OCI-LY7 (cell line): ENCODE measurements around the gene GCAT. TPM values are rescaled to one million over a fixed set of nuclear protein-coding genes. Genes with fewer than 3 reads are reported as not detected.
A peak's percentile ranks its signal among the peaks of the same experiment; 100 is the strongest.

ENCODE experiments used
- BruUV-seq: library from RNA; stranded (reverse); fragments of 400-500 nt; replicated peaks from 2 replicates; lab custom pipeline; 2021; lab: Mats Ljungman, UMichigan
- CTCF ChIA-PET: fragments of 300-600 bp; sonication (Branson Sonifier 250); formaldehyde crosslinking; loops from one replicate; lab custom pipeline; 2022; ENCODE audit warnings: antibody characterized with exemption; ENCODE audit not compliant: unreplicated experiment; lab: Charles Lee
- POLR2A ChIA-PET: fragments of 300-600 bp; sonication (Branson Sonifier 250); formaldehyde crosslinking; loops from one replicate; lab custom pipeline; 2022; ENCODE audit warnings: antibody characterized with exemption; lab: Charles Lee
- DNase-seq: peaks from one replicate; pipeline ENCODE4 v3.0.0-alpha.2; 2015; ENCODE audit warnings: low spot score
- H2AFZ ChIP-seq: fragments of 200-600 bp; sonication (generic), shearing (Covaris generic); 2 replicates; pipeline ENCODE4 v1.6.1; 2014; ENCODE audit warnings: mild to moderate bottlenecking, antibody characterized with exemption, low read length, moderate library complexity
- H3K27ac ChIP-seq: fragments of 200-600 bp; sonication (generic); 2 replicates; pipeline ENCODE4 v1.5.1; 2014; ENCODE audit warnings: mixed run types, low read depth, mild to moderate bottlenecking, moderate library complexity, low read length, inconsistent platforms; ENCODE audit not compliant: poor library complexity, severe bottlenecking
- H3K36me3 ChIP-seq: fragments of 200-600 bp; sonication (generic); 2 replicates; pipeline ENCODE4 v1.6.1; 2014; ENCODE audit warnings: mild to moderate bottlenecking, antibody characterized with exemption, low read length, moderate library complexity, mixed read lengths; ENCODE audit not compliant: insufficient read depth
- H3K4me1 ChIP-seq: fragments of 200-600 bp; sonication (generic); 2 replicates; pipeline ENCODE4 v1.5.1; 2014; ENCODE audit warnings: mild to moderate bottlenecking, low read length; ENCODE audit not compliant: insufficient read depth, poor library complexity, severe bottlenecking
- H3K4me2 ChIP-seq: fragments of 200-600 bp; sonication (generic); 2 replicates; pipeline ENCODE4 v1.6.1; 2014; ENCODE audit warnings: mild to moderate bottlenecking, low read length
- H3K4me3 ChIP-seq: fragments of 200-600 bp; sonication (generic); 2 replicates; pipeline ENCODE4 v1.5.1; 2014; ENCODE audit warnings: mild to moderate bottlenecking, low read depth, low read length; ENCODE audit not compliant: poor library complexity, severe bottlenecking
- H3K79me2 ChIP-seq: fragments of 200-600 bp; sonication (generic); 2 replicates; pipeline ENCODE4 v1.6.1; 2016; ENCODE audit warnings: low read depth, mild to moderate bottlenecking, low read length, moderate library complexity, mixed read lengths; ENCODE audit not compliant: insufficient read depth
- H3K9me2 ChIP-seq: fragments of 200-600 bp; sonication (generic); 2 replicates; pipeline ENCODE4 v1.6.1; 2016; ENCODE audit warnings: mild to moderate bottlenecking, low read length, mixed read lengths; ENCODE audit not compliant: insufficient read depth
- H3K9me3 ChIP-seq: fragments of 200-600 bp; sonication (generic); 2 replicates; pipeline ENCODE4 v1.6.1; 2014; ENCODE audit warnings: mild to moderate bottlenecking, mixed run types, low read length, mixed read lengths
- H4K20me1 ChIP-seq: fragments of 200-600 bp; sonication (generic); 2 replicates; pipeline ENCODE4 v1.6.1; 2014; ENCODE audit warnings: mild to moderate bottlenecking, antibody characterized with exemption, low read length, moderate library complexity, mixed read lengths; ENCODE audit not compliant: insufficient read depth
- EZH2phosphoT487 ChIP-seq: fragments of 200-600 bp; sonication (generic); IDR thresholded peaks from 2 replicates; pipeline ENCODE4 v1.6.1; 2018; ENCODE audit warnings: low read depth, borderline replicate concordance, mild to moderate bottlenecking, mixed run types, antibody characterized with exemption, low read length, moderate library complexity, mixed read lengths
- intact Hi-C: fragments of 100-400 bp; cut with micrococcal nuclease; formaldehyde crosslinking; loops from one replicate; pipeline ENCODE4 v1.10.0; 2022; ENCODE audit not compliant: unreplicated experiment
- total RNA-seq, 2 experiments: library from RNA; depleted of rRNA in 1 of 2; stranded (reverse); fragments of >200 nt in 1 of 2; shearing (Covaris generic) in 1 of 2; gene quantifications; 2 replicates each; pipeline ENCODE4 v1.2.3, GENCODE V29; 2014 to 2022
- TF ChIP-seq, protein P1 (sequence below): fragments of 200-600 bp; sonication (generic); conservative IDR thresholded peaks from 2 replicates; pipeline ENCODE4 v1.5.1; 2014; ENCODE audit warnings: mild to moderate bottlenecking, antibody characterized with exemption, low read length, moderate library complexity, mixed read lengths

GCAT gene
- total RNA-seq, 2 experiments from 2014 or later = 14.6 to 17.3 TPM

- Histone ChIP-seq H3K4me2 (no peak overlapping the region), H3K9me2 (no peaks in the 10 kb centered on the region), H3K4me1 (no peaks in the 10 kb centered on the region), H3K4me3 (no peak overlapping the region), H3K79me2 (no peaks in the 10 kb centered on the region), H3K36me3 (peaks cover 59% of the 10 kb centered on the region), H3K27ac (no peak overlapping the region), H2AFZ (no peak overlapping the region), H4K20me1 (no peaks in the 10 kb centered on the region), H3K9me3 (no peaks in the 10 kb centered on the region)
- no TSS peak for BruUV-seq
- POLR2A ChIA-PET = interaction anchor here (0.6 kb wide), 1 partner anchor 758 kb away, joined by 3 read pairs; no protein-coding TSS in a partner anchor
- intact Hi-C loops = no loop called here
- DNase-seq = no peak
- TF ChIP-seq EZH2phosphoT487 = no peak
- TF ChIP-seq, protein P1, sequence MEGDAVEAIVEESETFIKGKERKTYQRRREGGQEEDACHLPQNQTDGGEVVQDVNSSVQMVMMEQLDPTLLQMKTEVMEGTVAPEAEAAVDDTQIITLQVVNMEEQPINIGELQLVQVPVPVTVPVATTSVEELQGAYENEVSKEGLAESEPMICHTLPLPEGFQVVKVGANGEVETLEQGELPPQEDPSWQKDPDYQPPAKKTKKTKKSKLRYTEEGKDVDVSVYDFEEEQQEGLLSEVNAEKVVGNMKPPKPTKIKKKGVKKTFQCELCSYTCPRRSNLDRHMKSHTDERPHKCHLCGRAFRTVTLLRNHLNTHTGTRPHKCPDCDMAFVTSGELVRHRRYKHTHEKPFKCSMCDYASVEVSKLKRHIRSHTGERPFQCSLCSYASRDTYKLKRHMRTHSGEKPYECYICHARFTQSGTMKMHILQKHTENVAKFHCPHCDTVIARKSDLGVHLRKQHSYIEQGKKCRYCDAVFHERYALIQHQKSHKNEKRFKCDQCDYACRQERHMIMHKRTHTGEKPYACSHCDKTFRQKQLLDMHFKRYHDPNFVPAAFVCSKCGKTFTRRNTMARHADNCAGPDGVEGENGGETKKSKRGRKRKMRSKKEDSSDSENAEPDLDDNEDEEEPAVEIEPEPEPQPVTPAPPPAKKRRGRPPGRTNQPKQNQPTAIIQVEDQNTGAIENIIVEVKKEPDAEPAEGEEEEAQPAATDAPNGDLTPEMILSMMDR = no peak
- CTCF ChIA-PET = no interaction called here
These were observed 24.5 kb downstream of the GCAT start for GRCh38 chr22:37832022-37832857.

DNA sequence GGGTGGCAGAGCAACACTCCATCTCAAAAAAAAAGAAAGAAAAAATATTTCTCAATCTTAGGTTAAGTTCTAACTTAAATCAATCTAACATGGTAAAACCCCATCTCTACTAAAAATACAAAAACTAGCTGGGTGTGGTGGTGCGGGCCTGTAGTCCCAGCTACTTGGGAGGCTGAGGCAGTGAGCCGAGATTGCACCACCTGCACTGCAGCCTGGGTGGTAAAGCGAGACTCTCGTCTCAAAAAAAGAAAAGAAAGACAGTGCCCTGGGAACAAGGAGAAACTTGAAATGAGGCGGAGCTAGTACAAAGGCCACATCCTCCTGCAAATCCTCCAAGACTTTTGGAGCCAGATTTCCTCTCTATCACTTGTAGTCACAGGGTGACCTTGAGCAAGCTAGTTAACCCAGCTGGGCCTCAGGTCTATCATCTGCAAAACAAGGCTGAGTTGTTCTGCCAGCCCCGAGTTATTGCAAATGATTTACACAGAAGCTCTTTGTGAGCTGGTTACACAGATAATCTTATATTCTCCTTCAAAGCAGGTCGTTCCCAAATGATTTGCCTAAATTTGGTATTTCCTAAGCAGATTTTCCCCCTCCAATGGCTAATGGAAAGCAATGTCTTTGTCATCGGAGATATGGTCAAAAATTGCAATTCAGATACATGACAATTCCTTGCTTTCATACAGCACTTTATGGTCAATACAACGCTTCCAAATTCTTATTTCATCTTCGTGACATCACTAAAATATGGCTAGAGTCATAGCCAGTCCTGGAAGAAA is 34.5 kb downstream of the GCAT start:
- POLR2A ChIA-PET = interaction anchor here (0.5 kb wide), 2 partner anchors 34 to 580 kb away, joined by 3 read pairs; partner anchors contain the start of gene GCAT
- no peak overlapping the region for H3K4me3 ChIP-seq
- peak overlapping the region; percentile 92 for H3K4me2 ChIP-seq
- H3K4me1 ChIP-seq = peaks cover 8% of the 10 kb centered on the region
- no peaks in the 10 kb centered on the region for H3K9me2 ChIP-seq
- no peak overlapping the region for H3K27ac ChIP-seq
- H3K79me2 ChIP-seq = peaks cover 19% of the 10 kb centered on the region
- intact Hi-C loops = no loop called here
- CTCF ChIA-PET = interaction anchor here (0.6 kb wide), 1 partner anchor 22 kb away, joined by 3 read pairs; no protein-coding TSS in a partner anchor
- DNase-seq = no peak
- peaks cover 32% of the 10 kb centered on the region for H3K36me3 ChIP-seq
- TSS peak; percentile 60 for BruUV-seq
- TF ChIP-seq, protein P1 = no peak
- no peak for TF ChIP-seq EZH2phosphoT487
- H4K20me1 ChIP-seq = no peaks in the 10 kb centered on the region
- H3K9me3 ChIP-seq = peaks cover 7% of the 10 kb centered on the region; the same call in 1 of the 2 replicates
- H2AFZ ChIP-seq = no peak overlapping the region
